Natural killer cell (primary cell): ENCODE data around the gene TMEM131. TPM values are rescaled to one million over a fixed set of nuclear protein-coding genes. Genes with fewer than 3 reads are reported as not detected.

Experiments
- ATAC-seq, 3 donors: fragments of 150-1000 bp in 2 of 3; fragments of 200-7000 bp in 1 of 3; cut with Tn5 transposase; 1 replicate in 1 of 3; 2 replicates in 2 of 3; pipeline ENCODE4 v1.10.0; 2021; ENCODE audit warnings: mild to moderate bottlenecking in 2 of 3, moderate library complexity in 2 of 3
- DNase-seq, 2 donors: peaks; one replicate each; pipeline versions ENCODE4 v3.0.0 to v3.0.0-alpha.2; 2013 to 2021; ENCODE audit warnings: mixed read lengths in 1 of 2
- H3K27ac ChIP-seq: one replicate; pipeline ENCODE4 v1.5.1; 2013; ENCODE audit warnings: mild to moderate bottlenecking, low read length
- H3K27me3 ChIP-seq: one replicate; pipeline ENCODE4 v1.6.1; 2013; ENCODE audit warnings: low read length; ENCODE audit not compliant: control insufficient read depth, insufficient read depth
- H3K36me3 ChIP-seq: one replicate; pipeline ENCODE4 v1.6.1; 2013; ENCODE audit warnings: low read length; ENCODE audit not compliant: control insufficient read depth, insufficient read depth
- H3K4me1 ChIP-seq: one replicate; pipeline ENCODE4 v1.6.1; 2013; ENCODE audit warnings: low read length; ENCODE audit not compliant: control insufficient read depth, insufficient read depth
- H3K4me3 ChIP-seq: one replicate; pipeline ENCODE4 v1.5.1; 2013; ENCODE audit warnings: low read length
- H3K9me3 ChIP-seq: one replicate; pipeline ENCODE4 v1.6.1; 2013; ENCODE audit warnings: low read length; ENCODE audit not compliant: control insufficient read depth, insufficient read depth
- H3K27ac Mint-ChIP-seq, 2 donors: one replicate each; pipeline ENCODE4 v1.8.0; 2022; ENCODE audit warnings: mild to moderate bottlenecking in 2 of 2, mixed read lengths in 2 of 2, moderate library complexity in 1 of 2
- H3K27me3 Mint-ChIP-seq, 2 donors: one replicate each; pipeline ENCODE4 v1.8.0; 2022; ENCODE audit warnings: low read depth in 2 of 2, mixed read lengths in 2 of 2
- H3K36me3 Mint-ChIP-seq: one replicate; pipeline ENCODE4 v1.8.0; 2022; ENCODE audit warnings: mixed read lengths
- H3K4me1 Mint-ChIP-seq, 2 donors: one replicate each; pipeline ENCODE4 v1.8.0; 2022; ENCODE audit warnings: mixed read lengths in 2 of 2
- H3K4me3 Mint-ChIP-seq: one replicate; pipeline ENCODE4 v1.8.0; 2022; ENCODE audit warnings: mild to moderate bottlenecking, moderate library complexity, mixed read lengths
- H3K9me3 Mint-ChIP-seq, 2 donors: one replicate each; pipeline ENCODE4 v1.8.0; 2022; ENCODE audit warnings: mixed read lengths in 2 of 2
- CTCF ChIP-seq: fragments of 200-600 bp; IDR thresholded peaks from one replicate; pipeline ENCODE4 v1.8.0; 2022; ENCODE audit warnings: antibody characterized with exemption
- WGBS: methylation state at CpG from one replicate; pipeline ENCODE4 v1.1.7; 2013; ENCODE audit warnings: missing lambda C conversion rate; ENCODE audit not compliant: insufficient coverage; 5-methylcytosine and 5-hydroxymethylcytosine counted together
- intact Hi-C: fragments of 100-400 bp; cut with micrococcal nuclease; formaldehyde crosslinking; loops from one replicate; pipeline ENCODE4 v1.14.2; 2022
- total RNA-seq, 4 donors: library from RNA; stranded (reverse); fragments of 120-200 nt in 1 of 4; gene quantifications; one replicate each; pipeline versions ENCODE4 v1.2.3 to v1.2.4, GENCODE V29; 2013 to 2022

The TMEM131 gene
- total RNA-seq, 3 donors from 2014 or later (not counting 1 experiment from before 2014, with no cell fraction given) = 44.8 to 72.1 (median 67.1) TPM

GRCh38 chr2:97970293-97971060 lies 25.3 kb downstream of the TMEM131 start:
- H3K36me3 ChIP-seq = no peaks in the 10 kb centered on the region
- DNase-seq = no peak
- no peaks in the 10 kb centered on the region for H3K9me3 ChIP-seq
- no peaks in the 10 kb centered on the region for H3K4me1 ChIP-seq
- TF ChIP-seq CTCF = no peak
- ATAC-seq = no peak
- peaks cover 7 to 8% of the 10 kb centered on the region in 2 donors for H3K9me3 Mint-ChIP-seq
- WGBS = 90% methylated on average over 4 of the region's 5 CpGs
- H3K27me3 ChIP-seq = no peaks in the 10 kb centered on the region
- peaks cover 73 to 80% of the 10 kb centered on the region in 2 donors for H3K4me1 Mint-ChIP-seq
- no peak overlapping the region for H3K4me3 Mint-ChIP-seq
- intact Hi-C loops = no loop called here
- peaks cover 19% of the 10 kb centered on the region for H3K36me3 Mint-ChIP-seq
- peak overlapping the region in 1 of 2 donors; percentile 4 for H3K27ac Mint-ChIP-seq
- H3K27ac ChIP-seq = no peak overlapping the region
- no peak overlapping the region for H3K4me3 ChIP-seq
- H3K27me3 Mint-ChIP-seq = no peaks in the 10 kb centered on the region

GRCh38 chr2:97969081-97970067 lies 26.4 kb downstream of the TMEM131 start:
- Mint-ChIP-seq H3K36me3 (peaks cover 9% of the 10 kb centered on the region), H3K27me3 (no peaks in the 10 kb centered on the region), H3K9me3 (peaks cover 3 to 5% of the 10 kb centered on the region in 2 donors), H3K27ac (peak overlapping the region in 1 of 2 donors; percentile 29), H3K4me1 (peaks cover 81 to 84% of the 10 kb centered on the region in 2 donors), H3K4me3 (no peak overlapping the region)
- no peak for TF ChIP-seq CTCF
- Histone ChIP-seq H3K9me3 (no peaks in the 10 kb centered on the region), H3K4me3 (no peak overlapping the region), H3K27ac (no peak overlapping the region), H3K4me1 (no peaks in the 10 kb centered on the region), H3K27me3 (no peaks in the 10 kb centered on the region), H3K36me3 (no peaks in the 10 kb centered on the region)
- ATAC-seq (no peak), DNase-seq (no peak)
- intact Hi-C loops = no loop called here
- WGBS = 51% methylated on average over 2 of the region's 4 CpGs

GRCh38 chr2:97967931-97968627 lies 27.7 kb downstream of the TMEM131 start:
- H3K9me3 ChIP-seq = no peaks in the 10 kb centered on the region
- Mint-ChIP-seq H3K9me3 (no peaks in the 10 kb centered on the region), H3K4me1 (peaks cover 77 to 78% of the 10 kb centered on the region in 2 donors), H3K36me3 (no peaks in the 10 kb centered on the region), H3K27ac (no peak overlapping the region), H3K4me3 (no peak overlapping the region), H3K27me3 (no peaks in the 10 kb centered on the region)
- 91% methylated on average over 5 of the region's 7 CpGs for WGBS
- ATAC-seq = no peak
- no peak overlapping the region for H3K4me3 ChIP-seq
- H3K36me3 ChIP-seq = no peaks in the 10 kb centered on the region
- no peaks in the 10 kb centered on the region for H3K4me1 ChIP-seq
- no peak overlapping the region for H3K27ac ChIP-seq
- TF ChIP-seq CTCF = no peak
- H3K27me3 ChIP-seq = no peaks in the 10 kb centered on the region
- intact Hi-C loops = no loop called here
- DNase-seq = no peak
